Ovary (tissue), 9 donors: ENCODE measurements around the gene CEP72. TPM values are rescaled to one million over a fixed set of nuclear protein-coding genes. Genes with fewer than 3 reads are reported as not detected.

Source experiments
- DNase-seq, 5 donors: peaks; one replicate each; pipeline ENCODE4 v3.0.0-alpha.2; 2019 to 2020
- H3K27ac ChIP-seq, 2 donors: fragments of 200-600 bp; one replicate each; pipeline versions ENCODE4 v1.5.1 to v1.8.0; 2019 to 2022
- H3K27me3 ChIP-seq: fragments of 200-600 bp; one replicate; pipeline ENCODE4 v1.8.0; 2022
- H3K36me3 ChIP-seq: fragments of 200-600 bp; sonication (generic); one replicate; pipeline ENCODE4 v1.5.1; 2019
- H3K4me1 ChIP-seq: one replicate; pipeline ENCODE4 v1.8.1; 2013; ENCODE audit warnings: mild to moderate bottlenecking, moderate library complexity; ENCODE audit not compliant: insufficient read depth
- H3K4me3 ChIP-seq: fragments of 200-600 bp; sonication (generic); one replicate; pipeline ENCODE4 v1.5.1; 2017
- H3K9me3 ChIP-seq, 2 donors: fragments of 200-600 bp in 1 of 2; sonication (generic) in 1 of 2; one replicate each; pipeline versions ENCODE4 v1.5.1 to v1.8.1; 2013 to 2019; ENCODE audit warnings: mild to moderate bottlenecking in 1 of 2, moderate library complexity in 1 of 2
- CTCF ChIP-seq, 3 donors: fragments of 450-650 bp in 2 of 3; fragments of 200-600 bp in 1 of 3; IDR thresholded peaks; one replicate each; pipeline versions ENCODE4 v1.5.1 to v1.8.0; 2016 to 2022; ENCODE audit warnings: antibody characterized with exemption in 3 of 3, mild to moderate bottlenecking in 1 of 3
- EP300 ChIP-seq: sonication (generic); formaldehyde crosslinking; IDR thresholded peaks from one replicate; pipeline ENCODE4 v1.6.1; 2017; ENCODE audit warnings: antibody characterized with exemption
- POLR2A ChIP-seq: fragments of 450-650 bp; IDR thresholded peaks from one replicate; pipeline ENCODE4 v1.6.1; 2017; ENCODE audit warnings: antibody characterized with exemption, mild to moderate bottlenecking, moderate library complexity
- WGBS, 3 donors: extraction: QIAGEN DNeasy Blood & Tissue Kit in 1 of 3; methylation state at CpG; one replicate each; pipeline versions ENCODE4 v1.1.5 to v1.1.7; 2013 to 2017; 5-methylcytosine and 5-hydroxymethylcytosine counted together
- intact Hi-C, 4 donors: fragments of 100-400 bp; cut with DNase I; formaldehyde crosslinking; loops; one replicate each; pipeline versions ENCODE4 v1.11.0 to v1.15.1; 2022 to 2023
- polyA plus RNA-seq, 2 donors: library from polyadenylated mRNA; stranded (reverse); fragments of 200-250 nt in 1 of 2; fragments of 350-450 nt in 1 of 2; fragmentation: Illumina TruSeq in 1 of 2; extraction: RNeasy Lipid Tissue Mini Kit (QIAGEN cat#74804) in 1 of 2; gene quantifications; one replicate each; pipeline ENCODE4 v1.2.3, GENCODE V29; 2013 to 2014
- total RNA-seq, 7 donors: library from RNA; depleted of rRNA in 2 of 7; stranded (reverse); fragments of >200 nt in 2 of 7; fragmentation: NEBNext Ultra II Directional in 3 of 7; extraction: Animal tissue kit (Norgen Biotek cat#: 25700) in 3 of 7; gene quantifications; one replicate each; pipeline versions ENCODE4 v1.1.0 to v1.2.4, GENCODE V29; 2016 to 2023
- donor health status: DM: no; HTN: no; CAD: no; lungs with moderate emphysema.
- donor health status: DM: no; HTN: no; CAD: no.
- donor health status: Bipolar disorder and iron deficiency.
- donor health status: DM: yes; HTN: yes; CAD: no.
- donor health status: DM: no; HTN: no; CAD: no.
- donor health status: DM: yes; HTN: yes; CAD: no.

CEP72 gene
- total and polyA plus RNA-seq, 9 donors: 1.6 to 11.2 (median 7.7) TPM

GRCh38 chr5:634191-634590 is 22.1 kb downstream of the CEP72 start:
- no peak for TF ChIP-seq POLR2A
- no peak for TF ChIP-seq CTCF (IDR thresholded peaks at IDR 0.05)
- TF ChIP-seq EP300: no peak
- 94 to 96% (median 95%) methylated on average over 12 of the region's 12 CpGs for whole genome bisulfite sequencing, 3 donors
- H3K9me3 ChIP-seq: no peaks in the 10 kb centered on the region
- peak in 1 of 5 donors; percentile 8 for DNase-seq
- H3K36me3 ChIP-seq: no peaks in the 10 kb centered on the region
- H3K27ac ChIP-seq: no peak overlapping the region
- intact Hi-C loops: no loop called here
- no peaks in the 10 kb centered on the region for H3K27me3 ChIP-seq
- no peak overlapping the region for H3K4me3 ChIP-seq
- H3K4me1 ChIP-seq: no peaks in the 10 kb centered on the region

DNA sequence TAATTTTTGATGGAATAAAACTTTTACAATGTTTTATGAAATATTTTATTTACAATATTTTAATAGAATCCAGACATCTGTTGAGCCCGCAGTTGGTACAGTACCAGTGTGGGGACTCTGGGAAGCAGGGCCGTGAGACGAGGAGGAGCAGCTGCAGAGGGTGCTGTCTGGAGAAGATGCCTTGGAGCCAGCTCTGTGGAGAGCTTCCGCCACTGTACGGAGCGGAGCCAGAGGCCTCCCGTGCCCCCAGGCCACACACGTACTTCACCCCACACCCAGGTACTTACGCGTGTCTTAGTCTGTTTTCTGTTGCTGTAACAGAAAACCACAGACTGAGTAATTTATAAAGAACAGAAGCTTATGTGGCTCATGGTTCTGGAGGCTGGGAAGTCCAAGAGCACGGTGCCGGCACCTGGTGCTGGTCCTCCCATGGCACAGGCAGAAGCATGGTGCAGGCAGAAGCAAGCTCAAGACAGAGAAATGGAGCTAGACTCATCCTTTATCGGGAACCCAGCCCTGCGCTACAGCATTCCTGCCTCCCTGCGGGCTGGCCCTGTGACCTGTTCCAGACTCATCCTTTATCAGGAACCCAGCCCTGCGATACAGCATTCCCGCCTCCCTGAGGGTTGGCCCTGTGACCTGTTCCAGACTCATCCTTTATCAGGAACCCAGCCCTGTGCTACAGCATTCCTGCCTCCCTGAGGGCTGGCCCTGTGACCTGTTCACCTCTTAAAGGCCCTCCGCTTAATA is 23.3 kb downstream of the CEP72 start:
- H3K27me3 ChIP-seq: no peaks in the 10 kb centered on the region
- DNase-seq: peak in 1 of 5 donors; percentile 19
- H3K4me1 ChIP-seq: no peaks in the 10 kb centered on the region
- no peaks in the 10 kb centered on the region for H3K36me3 ChIP-seq
- H3K4me3 ChIP-seq: no peak overlapping the region
- 90 to 95% (median 95%) methylated on average over 18 of the region's 18 CpGs for WGBS, 3 donors
- H3K9me3 ChIP-seq: no peaks in the 10 kb centered on the region
- no peak overlapping the region for H3K27ac ChIP-seq
- TF ChIP-seq POLR2A: no peak
- TF ChIP-seq CTCF (IDR thresholded peaks at IDR 0.05): no peak
- TF ChIP-seq EP300: no peak
- intact Hi-C loops: no loop called here

DNA sequence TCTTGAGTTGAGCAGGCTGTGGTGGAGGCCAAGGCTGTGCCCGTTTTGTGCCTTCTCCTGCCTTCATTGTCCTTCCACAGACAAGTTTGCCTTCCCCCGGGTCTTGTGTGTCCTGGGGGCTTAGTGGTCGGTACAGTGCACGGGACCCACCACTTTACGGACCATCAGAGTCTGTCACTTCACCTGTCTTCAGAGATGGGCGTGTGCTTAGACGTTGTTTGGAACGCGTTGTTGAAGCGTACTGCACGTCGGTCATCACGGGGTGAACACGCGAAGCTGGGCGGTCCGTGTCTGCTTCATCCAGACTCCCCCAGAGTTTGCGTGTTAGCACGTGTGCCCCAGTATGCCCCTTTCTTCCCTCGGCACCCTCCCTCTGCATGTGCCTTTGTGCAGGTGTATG is 24.8 kb downstream of the CEP72 start:
- no peak for TF ChIP-seq EP300
- no peak for TF ChIP-seq POLR2A
- TF ChIP-seq CTCF (IDR thresholded peaks at IDR 0.05): no peak
- 87 to 97% (median 89%) methylated on average over 20 of the region's 20 CpGs for WGBS, 3 donors

GRCh38 chr5:637581-638450 is 25.7 kb downstream of the CEP72 start:
- no peaks in the 10 kb centered on the region for H3K4me1 ChIP-seq
- H3K4me3 ChIP-seq: no peak overlapping the region
- peak in 1 of 5 donors; percentile 29 for DNase-seq
- TF ChIP-seq EP300 (no peak), POLR2A (no peak)
- no peaks in the 10 kb centered on the region for H3K36me3 ChIP-seq
- H3K27ac ChIP-seq: no peak overlapping the region
- 92 to 94% (median 92%) methylated on average over 42 of the region's 42 CpGs for WGBS, 3 donors
- intact Hi-C loops: no loop called here
- no peaks in the 10 kb centered on the region for H3K27me3 ChIP-seq
- H3K9me3 ChIP-seq: no peaks in the 10 kb centered on the region

More for the DNA sequence above, 24.8 kb downstream of the CEP72 start:
- Histone ChIP-seq H3K4me3 (no peak overlapping the region), H3K4me1 (no peaks in the 10 kb centered on the region), H3K27me3 (no peaks in the 10 kb centered on the region), H3K9me3 (no peaks in the 10 kb centered on the region), H3K36me3 (no peaks in the 10 kb centered on the region), H3K27ac (no peak overlapping the region)
- intact Hi-C loops: no loop called here
- DNase-seq: peak in 1 of 5 donors; percentile 11
